GM12878 (cell line): Measurements from ENCODE around the gene ISCU.

ENCODE experiments used
- CBX3 ChIP-seq: fragments of 200-600 bp; sonication (generic); IDR thresholded peaks from 2 replicates; pipeline ENCODE4 v1.6.1; 2016; ENCODE audit warnings: low read depth, borderline replicate concordance
- CTCF ChIP-seq, 3 experiments: IDR thresholded peaks in 2 of 3; conservative IDR thresholded peaks in 1 of 3; 2 replicates each; pipeline ENCODE4 v1.5.1; 2011; ENCODE audit warnings: low read depth in 3 of 3, low read length in 3 of 3, mild to moderate bottlenecking in 3 of 3, control low read depth in 2 of 3, moderate library complexity in 2 of 3, inconsistent platforms in 1 of 3, mixed read lengths in 1 of 3; ENCODE audit not compliant: control insufficient read depth in 2 of 3, insufficient read depth in 1 of 3; ENCODE audit errors: extremely low read depth in 1 of 3
- EP300 ChIP-seq, 2 experiments: fragments of 150-350 bp in 1 of 2; IDR thresholded peaks; 2 replicates each; pipeline ENCODE4 v1.6.1; 2011 to 2012; ENCODE audit warnings: low read depth in 2 of 2, low read length in 2 of 2, borderline replicate concordance in 1 of 2, improper control_type of control experiment in 1 of 2, inconsistent platforms in 1 of 2; ENCODE audit not compliant: control insufficient read depth in 1 of 2
- GABPA ChIP-seq: IDR thresholded peaks from 2 replicates; pipeline ENCODE4 v1.6.1; 2014; ENCODE audit warnings: antibody characterized with exemption, low read depth, mild to moderate bottlenecking, inconsistent platforms
- MYC ChIP-seq: IDR thresholded peaks from 2 replicates; pipeline ENCODE4 v1.6.1; 2011; ENCODE audit warnings: mild to moderate bottlenecking, low read length, moderate library complexity, inconsistent platforms; ENCODE audit not compliant: insufficient read depth, insufficient replicate concordance, insufficient read length, severe bottlenecking
- NFYA ChIP-seq: IDR thresholded peaks from 2 replicates; pipeline ENCODE4 v1.6.1; 2011; ENCODE audit warnings: low read depth, mild to moderate bottlenecking, low read length, improper control_type of control experiment, borderline replicate concordance
- ZNF687 ChIP-seq: fragments of 450-650 bp; IDR thresholded peaks from 2 replicates; pipeline ENCODE4 v1.6.1; 2017; ENCODE audit warnings: mild to moderate bottlenecking, moderate library complexity

- TF ChIP-seq NFYA, result no peak
- TF ChIP-seq EP300 (IDR thresholded peaks at IDR 0.05; ENCODE audit: borderline replicate concordance in 1 of 2, control insufficient read depth in 1 of 2, low read depth in 2 of 2, low read length in 2 of 2), result no peak
- TF ChIP-seq CBX3, result no peak
- no peak for TF ChIP-seq MYC
- TF ChIP-seq CTCF (IDR thresholded peaks at IDR 0.05 in 2 of 3, conservative IDR thresholded peaks at IDR 0.05 in 1 of 3; ENCODE audit: control insufficient read depth in 2 of 3, extremely low read depth in 1 of 3, insufficient read depth in 1 of 3, low read depth in 3 of 3, low read length in 3 of 3), result no peak
- TF ChIP-seq GABPA, result no peak
- no peak for TF ChIP-seq ZNF687
Measured at GRCh38 chr12:108610336-108610815, 48.0 kb downstream of the ISCU start.
